NCI-H82 treated with DMSO at 0.1 percent for 48 hours (cell line): ENCODE measurements around the gene HES3.

Experiments
- DNase-seq: peaks from one replicate; lab custom pipeline; 2025; ENCODE audit not compliant: unreplicated experiment; lab: John Stamatoyannopoulos, UW

The HES3 gene

GRCh38 chr1:6276811-6277555 is 33.0 kb downstream of the HES3 start:
- DNase-seq: no peak

- DNase-seq: no peak
Observed at GRCh38 chr1:6278263-6278662, 34.3 kb downstream of the HES3 start.

GRCh38 chr1:6279066-6279465 is 35.1 kb downstream of the HES3 start:
- no peak for DNase-seq

DNA sequence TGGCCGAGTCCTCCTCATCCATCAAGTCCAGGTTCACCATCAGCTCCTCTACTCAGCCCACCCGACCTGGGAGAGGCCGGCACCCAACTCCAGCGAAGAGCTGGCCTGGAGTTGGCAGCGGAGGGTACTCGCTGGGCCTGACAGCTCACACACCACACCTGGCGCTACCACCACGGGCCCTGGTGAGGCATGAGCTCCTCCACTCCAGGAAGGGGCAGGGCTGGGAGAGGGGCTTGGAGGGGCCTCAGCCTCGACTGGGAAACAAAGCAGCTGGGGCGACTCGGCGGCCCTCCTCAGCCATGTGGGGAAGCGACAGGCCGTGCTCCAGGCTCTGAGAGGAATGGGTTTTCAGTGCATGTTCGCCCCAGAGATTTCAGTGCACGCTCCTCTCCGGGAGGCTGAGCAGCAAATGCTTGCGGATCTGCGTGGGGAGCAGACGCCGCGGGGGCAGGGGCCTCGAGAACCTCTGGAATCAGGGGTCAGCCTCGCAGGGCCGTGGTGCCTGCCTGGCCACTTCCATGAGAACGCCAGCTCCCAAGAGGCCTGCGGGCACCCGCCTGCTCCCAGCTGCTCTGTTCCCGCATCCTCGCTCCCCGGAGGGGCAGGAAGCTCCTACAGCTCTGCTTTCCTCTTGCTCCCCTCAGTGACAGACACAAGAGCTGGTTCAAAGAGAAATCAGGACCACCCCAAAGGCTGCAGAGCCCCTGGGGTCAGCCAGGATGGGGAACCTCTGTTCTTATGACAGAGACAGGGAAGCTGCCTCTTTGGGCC is 35.8 kb downstream of the HES3 start:
- DNase-seq: no peak

DNA sequence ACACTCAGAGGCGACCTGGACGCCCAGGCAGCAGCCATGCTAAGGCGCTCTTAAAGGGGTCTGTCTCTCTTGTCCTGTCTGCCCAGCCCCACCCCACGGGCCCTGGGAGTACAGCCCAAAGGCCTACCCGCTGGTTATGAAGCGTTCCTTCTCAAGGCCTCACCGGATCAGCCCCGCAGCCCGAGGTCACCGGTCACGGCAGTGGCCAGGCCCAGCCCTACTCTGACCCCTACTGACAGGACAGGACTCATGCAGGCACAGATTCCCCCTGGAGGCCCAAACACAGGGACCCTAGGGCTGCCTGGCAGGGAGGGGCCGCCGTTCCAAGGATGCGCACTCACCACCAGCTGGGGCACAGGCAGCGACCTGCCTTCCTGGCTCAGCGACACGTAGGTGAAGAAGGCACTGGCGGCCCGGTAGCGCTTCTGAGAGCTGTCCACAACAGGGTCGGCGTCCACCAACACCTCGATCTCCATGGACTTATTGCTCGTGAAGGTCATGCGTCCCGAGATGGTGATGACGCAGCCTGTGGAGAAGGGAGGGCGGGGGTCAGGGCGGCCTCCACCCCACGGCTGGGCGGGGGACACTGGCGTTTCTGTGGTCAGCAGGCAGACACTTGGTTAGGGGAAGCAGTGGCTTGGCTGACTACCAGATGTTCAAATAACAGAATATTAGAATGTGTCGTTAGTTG is 36.9 kb downstream of the HES3 start:
- no peak for DNase-seq

GRCh38 chr1:6281511-6282402 is 37.8 kb downstream of the HES3 start:
- no peak for DNase-seq

DNA sequence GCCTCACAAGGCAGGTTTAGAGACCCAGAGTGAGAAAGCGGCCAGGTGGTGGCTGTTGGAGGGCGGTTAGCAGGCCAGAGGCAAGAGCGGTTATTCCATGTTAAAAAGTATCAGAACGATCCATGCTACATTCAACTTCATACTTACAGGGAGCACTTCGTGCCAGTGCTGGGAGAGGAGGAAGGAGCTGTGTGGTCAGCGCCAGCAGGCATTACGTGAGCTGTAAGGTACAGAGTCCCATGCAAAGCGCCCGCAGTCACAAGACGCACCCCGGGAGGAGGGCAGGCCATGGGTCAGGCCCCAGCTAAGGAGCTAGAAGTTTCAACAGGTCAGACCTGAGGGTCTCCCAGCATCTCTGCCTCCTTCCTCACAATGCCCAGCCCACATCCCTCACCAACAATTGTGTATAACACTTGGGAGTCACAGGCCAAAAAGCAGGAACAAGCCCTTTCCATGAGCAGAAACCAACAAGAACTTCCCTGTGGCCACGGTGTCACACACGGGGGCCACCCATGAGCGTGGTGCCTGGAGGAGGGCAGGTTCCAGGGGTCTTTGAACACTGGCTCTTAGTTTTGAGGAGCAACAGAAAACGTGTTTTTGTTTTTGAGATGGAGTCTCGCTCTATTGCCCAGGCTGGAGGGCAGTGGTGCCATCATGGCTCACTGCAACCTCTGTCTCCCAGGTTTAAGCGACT is 38.7 kb downstream of the HES3 start:
- DNase-seq: no peak

DNA sequence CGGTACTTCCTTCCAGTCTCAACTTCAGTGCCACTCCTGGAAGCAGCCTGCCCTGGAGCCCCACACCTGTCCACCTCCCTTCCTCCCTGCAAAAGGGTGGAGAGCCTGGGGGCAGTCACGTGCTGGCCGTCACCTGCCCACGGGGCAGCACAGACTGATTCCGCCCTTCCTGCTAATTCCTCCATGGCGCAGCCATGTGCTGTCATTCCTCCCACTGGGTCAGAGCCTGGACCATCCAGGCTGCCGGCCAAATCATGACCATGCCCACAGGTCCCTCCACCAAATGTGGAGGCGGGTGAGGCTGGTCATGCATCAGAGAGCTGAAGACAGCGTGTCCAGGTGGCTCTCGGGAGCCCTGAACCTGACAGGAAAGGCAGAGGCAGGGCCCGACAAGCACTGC is 41.4 kb downstream of the HES3 start:
- DNase-seq: no peak

DNA sequence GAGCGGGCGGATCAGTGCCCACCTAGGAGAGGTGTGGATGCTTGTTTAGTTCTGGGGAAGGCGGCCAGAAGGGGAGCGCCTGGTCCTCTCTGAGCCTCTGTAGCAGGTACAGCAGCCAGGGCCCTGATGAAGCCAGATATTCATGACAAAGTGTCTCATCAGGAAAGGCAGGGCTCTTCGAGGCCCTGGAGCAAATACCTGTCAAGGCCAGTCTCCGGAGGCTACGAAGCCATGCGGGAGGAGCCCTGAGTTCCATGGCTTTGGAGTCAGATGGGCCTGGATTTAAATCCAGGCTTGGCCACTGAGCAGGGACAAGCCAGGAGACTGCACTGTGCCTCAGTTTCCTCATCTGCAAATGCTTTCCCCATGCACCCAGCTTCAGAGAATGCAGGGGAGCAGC is 42.3 kb downstream of the HES3 start:
- DNase-seq: no peak

DNA sequence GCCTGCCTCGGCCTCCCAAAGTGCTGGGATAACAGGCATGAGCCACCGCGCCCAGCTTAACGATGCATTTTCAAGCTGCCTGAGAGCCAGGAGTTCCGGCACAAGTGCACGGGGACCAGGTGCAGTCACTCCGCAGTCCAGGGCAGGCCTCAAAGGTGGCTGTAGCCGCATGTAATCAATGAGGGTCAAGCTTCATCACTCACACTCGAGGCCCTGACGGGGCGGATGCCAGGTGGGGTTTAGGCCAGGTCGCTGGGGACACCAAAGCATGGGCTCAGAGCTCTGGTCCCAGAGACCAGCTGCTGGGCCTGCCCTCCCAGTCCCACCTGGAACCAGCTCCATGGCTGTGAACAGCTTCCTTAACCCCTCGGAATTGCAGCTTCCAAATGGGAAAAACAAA is 43.0 kb downstream of the HES3 start:
- no peak for DNase-seq

DNA sequence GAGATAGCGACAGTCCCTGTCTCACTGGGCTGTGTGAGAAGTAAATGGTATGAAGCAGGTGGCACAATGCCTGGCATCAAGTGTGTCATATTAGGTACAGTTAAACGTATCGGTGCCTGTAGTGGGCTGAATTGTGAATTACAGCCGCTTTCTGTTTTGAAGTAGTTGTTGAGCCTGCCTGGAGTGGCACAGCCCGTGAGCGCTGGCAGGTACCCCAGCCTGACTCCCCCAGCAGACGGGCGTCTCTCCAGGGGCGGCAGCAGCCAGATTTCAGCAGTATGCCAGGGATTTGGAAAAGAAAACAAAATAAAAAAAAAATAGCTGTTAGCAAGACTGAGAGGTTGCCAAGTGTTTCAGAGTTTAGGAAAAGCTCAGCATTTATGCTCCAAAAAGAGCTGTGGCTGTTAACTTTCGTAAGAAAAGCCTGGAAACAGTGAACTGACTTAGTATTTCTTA is 43.5 kb downstream of the HES3 start:
- no peak for DNase-seq

GRCh38 chr1:6288026-6288425 is 44.0 kb downstream of the HES3 start:
- no peak for DNase-seq

DNA sequence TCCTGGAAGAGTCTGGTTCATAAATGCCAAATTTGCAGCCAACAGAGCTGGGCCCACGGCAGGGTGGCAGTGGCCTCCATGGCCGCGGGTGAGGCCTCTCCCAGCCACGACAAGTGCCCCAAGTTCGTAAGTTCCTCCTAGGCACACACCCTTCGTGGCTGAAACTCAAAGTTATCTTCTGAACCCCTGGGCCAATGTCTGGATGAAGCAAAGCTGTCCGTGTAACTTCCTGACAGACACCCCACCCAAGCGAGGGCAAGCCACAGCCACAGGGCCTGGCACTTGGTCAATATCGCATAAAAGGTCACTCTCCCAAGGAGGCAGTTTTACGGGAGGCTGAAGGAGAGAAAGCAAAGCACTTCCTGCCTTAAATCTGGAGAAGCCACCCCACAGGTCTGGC is 44.7 kb downstream of the HES3 start:
- no peak for DNase-seq

- DNase-seq: no peak
Observed at GRCh38 chr1:6292102-6292501, 48.1 kb downstream of the HES3 start.

DNA sequence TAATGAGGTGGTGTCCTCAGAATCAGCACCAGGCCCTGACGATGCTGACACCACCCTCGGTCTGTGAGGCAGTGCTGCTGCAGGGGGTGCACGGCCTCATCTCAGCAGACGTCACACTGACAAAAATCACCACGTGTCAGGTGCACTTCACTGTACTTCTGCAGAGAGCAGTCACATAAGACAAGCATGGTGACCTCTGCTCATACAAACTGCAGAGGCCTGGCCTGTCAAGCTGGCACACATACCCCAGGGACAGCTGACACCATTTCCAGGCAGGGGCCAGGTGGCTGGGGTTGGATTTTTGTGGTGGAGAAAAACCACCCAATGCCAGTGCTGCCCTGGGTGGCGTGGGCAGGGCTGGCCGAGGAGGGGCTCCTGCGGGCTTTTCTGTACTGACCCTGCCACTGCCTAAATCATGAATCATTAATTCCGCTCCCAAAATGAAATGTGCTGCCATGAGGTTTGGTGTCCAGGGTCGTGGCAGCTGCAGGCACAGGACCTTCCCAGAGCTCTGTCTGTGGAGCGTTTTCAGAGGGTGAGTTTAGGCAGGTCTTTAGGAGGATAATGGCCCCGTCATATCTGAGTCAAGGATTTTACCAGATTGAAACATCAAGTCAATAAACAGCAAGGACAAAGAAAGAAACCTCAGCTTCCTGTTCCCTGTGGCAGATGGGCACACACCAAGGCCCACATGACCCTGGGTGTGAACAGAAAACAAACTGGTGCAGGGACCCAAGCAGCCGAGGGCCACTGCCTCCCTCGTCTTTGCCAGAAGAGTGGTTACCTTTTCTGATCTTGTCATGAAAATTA is 50.3 kb downstream of the HES3 start:
- no peak for DNase-seq

- no peak for DNase-seq
Observed at GRCh38 chr1:6294890-6295556, 51.0 kb downstream of the HES3 start.
